Uterus (tissue), 2 donors: ENCODE measurements around the gene ARCN1.

Experiments
- POLR2A ChIP-seq, 2 donors: fragments of 450-650 bp; IDR thresholded peaks; one replicate each; pipeline ENCODE4 v1.6.1; 2016; ENCODE audit warnings: antibody characterized with exemption in 2 of 2, mild to moderate bottlenecking in 1 of 2, moderate library complexity in 1 of 2
- TF ChIP-seq, protein P1 (sequence below), 4 experiments: fragments of 200-600 bp in 2 of 4; fragments of 450-650 bp in 2 of 4; sonication (generic) in 2 of 4; IDR thresholded peaks; one replicate each; pipeline ENCODE4 v1.5.1; 2016 to 2019; ENCODE audit warnings: antibody characterized with exemption in 4 of 4, mild to moderate bottlenecking in 2 of 4, moderate library complexity in 1 of 4

DNA sequence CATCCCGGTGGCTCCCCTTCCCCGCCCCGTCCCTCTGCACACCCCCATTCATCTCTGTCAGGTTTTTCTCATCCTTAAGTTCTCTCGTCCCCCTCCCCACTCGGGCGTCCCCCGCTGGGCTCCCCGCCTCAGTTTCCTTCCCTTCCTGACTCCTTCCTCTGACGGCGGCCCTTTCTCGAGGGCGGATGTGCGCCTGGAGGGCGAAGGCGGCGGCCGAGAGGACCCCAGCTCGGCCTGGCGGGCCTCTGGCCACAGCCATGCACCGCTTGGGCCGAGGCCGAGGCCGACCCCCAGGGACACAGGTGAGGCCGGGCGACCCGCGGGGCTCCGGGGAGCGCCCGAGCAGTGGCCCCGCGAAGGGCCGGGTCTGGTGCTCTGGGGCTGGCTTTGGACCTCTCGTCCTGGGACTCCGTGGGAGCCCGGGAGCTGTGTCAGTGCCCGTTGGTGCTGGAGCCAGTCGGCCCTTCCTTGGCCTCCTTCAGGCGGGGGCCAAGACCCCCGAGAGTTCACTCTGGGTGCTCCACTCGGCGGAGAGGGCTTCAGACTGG is 38.1 kb downstream of the ARCN1 start:
- TF ChIP-seq, protein P1, sequence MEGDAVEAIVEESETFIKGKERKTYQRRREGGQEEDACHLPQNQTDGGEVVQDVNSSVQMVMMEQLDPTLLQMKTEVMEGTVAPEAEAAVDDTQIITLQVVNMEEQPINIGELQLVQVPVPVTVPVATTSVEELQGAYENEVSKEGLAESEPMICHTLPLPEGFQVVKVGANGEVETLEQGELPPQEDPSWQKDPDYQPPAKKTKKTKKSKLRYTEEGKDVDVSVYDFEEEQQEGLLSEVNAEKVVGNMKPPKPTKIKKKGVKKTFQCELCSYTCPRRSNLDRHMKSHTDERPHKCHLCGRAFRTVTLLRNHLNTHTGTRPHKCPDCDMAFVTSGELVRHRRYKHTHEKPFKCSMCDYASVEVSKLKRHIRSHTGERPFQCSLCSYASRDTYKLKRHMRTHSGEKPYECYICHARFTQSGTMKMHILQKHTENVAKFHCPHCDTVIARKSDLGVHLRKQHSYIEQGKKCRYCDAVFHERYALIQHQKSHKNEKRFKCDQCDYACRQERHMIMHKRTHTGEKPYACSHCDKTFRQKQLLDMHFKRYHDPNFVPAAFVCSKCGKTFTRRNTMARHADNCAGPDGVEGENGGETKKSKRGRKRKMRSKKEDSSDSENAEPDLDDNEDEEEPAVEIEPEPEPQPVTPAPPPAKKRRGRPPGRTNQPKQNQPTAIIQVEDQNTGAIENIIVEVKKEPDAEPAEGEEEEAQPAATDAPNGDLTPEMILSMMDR (IDR thresholded peaks at IDR 0.05), result no peak
- TF ChIP-seq POLR2A (IDR thresholded peaks at IDR 0.05), result no peak
